ENCODE measurements around the gene CIAO1.

CIAO1 gene

DNA sequence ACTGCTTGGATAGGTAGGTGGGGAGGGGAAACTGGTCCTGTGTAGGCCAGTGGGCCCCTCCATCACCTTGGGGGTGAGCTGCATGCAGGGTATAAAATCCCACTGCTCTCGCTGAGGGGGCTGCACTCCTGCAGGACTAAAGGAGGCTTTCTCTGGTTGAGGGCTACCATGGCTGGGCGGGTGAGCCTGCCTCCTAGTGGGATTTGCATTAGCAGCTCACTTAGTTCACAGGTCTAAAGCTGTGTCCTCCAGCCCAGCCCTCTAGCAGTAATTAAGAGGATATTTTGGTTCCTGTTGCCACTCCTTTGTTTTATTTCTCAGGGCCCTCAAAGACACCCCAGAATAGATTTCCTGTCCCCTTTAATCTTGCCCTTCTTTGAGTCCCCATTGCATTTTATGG lies 24.8 kb upstream of the CIAO1 start:
- Mint-ChIP-seq H3K9me3 (no peaks in the 10 kb centered on the region), H3K4me1 (ENCODE audit: low read depth in 2 of 2) (peaks cover 19 to 21% of the 10 kb centered on the region in 2 donors), H3K4me3 (peak overlapping the region; percentile 48 to 70), H3K27ac (peak overlapping the region; percentile 95 to 98), H3K27me3 (no peaks in the 10 kb centered on the region), H3K36me3 (ENCODE audit: insufficient read depth) (peaks cover 3% of the 10 kb centered on the region)
- ATAC-seq (replicated peaks) (no peak), DNase-seq (no peak)

DNA sequence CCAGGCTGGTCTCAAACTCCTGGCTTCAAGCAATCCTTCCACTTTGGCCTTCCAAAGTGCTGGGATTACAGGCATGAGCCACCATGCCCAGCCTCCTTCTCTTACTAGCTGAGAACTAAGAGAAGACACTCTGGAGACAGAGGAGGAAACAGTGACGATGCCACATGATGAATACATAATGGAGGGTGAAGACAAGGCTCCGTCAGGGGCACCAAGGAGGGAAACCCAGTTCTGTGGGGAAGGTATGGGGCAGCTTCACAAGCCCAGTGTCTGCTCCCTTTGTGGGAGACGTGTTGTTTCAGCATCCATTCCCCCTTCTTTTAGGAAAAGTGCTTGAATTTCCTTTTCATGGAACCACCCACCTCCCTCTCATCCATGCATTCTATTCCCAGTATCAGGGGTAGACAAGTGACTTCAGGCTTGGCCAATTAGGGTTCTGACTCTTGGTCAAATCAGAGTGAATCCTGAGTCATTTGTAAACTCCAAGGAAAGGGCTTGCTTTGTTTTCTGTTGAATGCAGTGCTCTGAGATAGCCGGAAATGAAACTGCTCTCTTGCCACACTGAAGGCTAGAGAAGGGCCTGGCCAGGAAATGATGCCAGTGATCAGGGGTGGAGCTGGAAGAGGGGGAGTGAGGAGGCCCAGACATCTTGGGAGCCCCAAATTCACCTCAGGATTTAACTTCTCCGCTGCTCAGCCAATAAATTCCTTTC lies 24.0 kb upstream of the CIAO1 start:
- Mint-ChIP-seq H3K9me3 (no peaks in the 10 kb centered on the region), H3K27ac (peak overlapping the region; percentile 95 to 98), H3K27me3 (no peaks in the 10 kb centered on the region), H3K36me3 (ENCODE audit: insufficient read depth) (peaks cover 3% of the 10 kb centered on the region), H3K4me1 (ENCODE audit: low read depth in 2 of 2) (peaks cover 19 to 24% of the 10 kb centered on the region in 2 donors), H3K4me3 (peak overlapping the region; percentile 48 to 70)
- peak; percentile 94 for ATAC-seq (replicated peaks)
- peak; percentile 22 to 44 (median 38) for DNase-seq

DNA sequence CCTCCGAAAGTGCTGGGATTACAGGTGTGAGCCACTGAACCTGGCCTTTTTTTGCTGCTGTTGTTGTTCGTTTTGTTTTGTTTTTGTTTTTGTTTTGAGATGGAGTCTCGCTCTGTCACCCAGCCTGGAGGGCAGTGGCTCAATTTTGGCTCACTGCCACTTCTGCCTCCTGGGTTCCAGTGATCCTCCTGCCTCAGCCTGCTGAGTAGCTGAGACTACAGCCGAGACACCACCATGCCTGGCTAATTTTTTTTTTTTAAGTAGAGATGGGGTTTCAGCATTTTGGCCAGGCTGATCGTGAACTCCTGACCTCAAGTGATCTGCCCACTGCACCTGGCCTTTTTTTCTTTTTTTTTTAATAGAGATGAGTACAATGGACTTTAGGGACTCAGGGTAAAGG lies 22.2 kb upstream of the CIAO1 start:
- no peaks in the 10 kb centered on the region for H3K27me3 Mint-ChIP-seq
- no peak overlapping the region for H3K27ac Mint-ChIP-seq
- no peaks in the 10 kb centered on the region for H3K9me3 Mint-ChIP-seq
- peaks cover 3% of the 10 kb centered on the region for H3K36me3 Mint-ChIP-seq (ENCODE audit: insufficient read depth)
- ATAC-seq (replicated peaks) (no peak), DNase-seq (no peak)
- no peak overlapping the region for H3K4me3 Mint-ChIP-seq
- peaks cover 19 to 27% of the 10 kb centered on the region in 2 donors for H3K4me1 Mint-ChIP-seq (ENCODE audit: low read depth in 2 of 2)

DNA sequence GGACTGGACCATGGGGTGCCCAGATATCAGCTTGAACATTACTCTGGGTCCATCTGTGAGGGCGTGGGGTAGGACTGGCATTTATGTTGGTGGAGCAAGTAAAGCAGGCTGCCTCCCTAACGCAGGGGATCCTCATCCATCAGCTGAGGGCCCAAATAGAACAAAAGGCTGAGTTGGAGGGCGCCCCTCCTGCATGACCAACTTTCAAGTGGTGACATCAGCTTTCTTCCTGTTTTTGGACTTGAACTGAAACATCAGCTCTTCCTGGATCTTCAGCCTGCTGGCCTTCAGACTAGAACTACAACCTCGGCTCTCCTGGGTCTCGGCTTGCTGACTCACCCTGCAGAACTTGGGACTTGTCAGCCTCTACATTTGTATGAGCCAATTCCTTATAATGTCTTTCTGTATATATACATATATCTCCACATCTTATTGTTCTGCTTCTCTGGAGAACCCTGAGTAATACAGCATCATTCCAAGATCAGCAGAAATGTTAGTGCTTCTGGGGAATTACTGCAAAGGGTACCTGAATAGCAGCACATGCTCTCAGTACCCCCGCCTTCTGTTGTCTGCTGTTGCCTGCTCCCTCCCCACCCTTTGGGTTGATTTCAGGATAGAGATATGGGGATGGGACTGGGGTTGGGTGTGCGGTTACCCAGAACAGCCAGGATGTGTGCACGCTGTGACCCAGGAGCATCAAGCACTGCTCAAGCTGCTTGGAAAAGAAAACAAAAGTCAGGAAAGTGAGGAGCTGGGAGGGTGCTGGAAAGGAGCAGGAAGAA lies 20.2 kb upstream of the CIAO1 start:
- DNase-seq (no peak), ATAC-seq (replicated peaks) (no peak)
- Mint-ChIP-seq H3K4me3 (no peak overlapping the region), H3K36me3 (ENCODE audit: insufficient read depth) (peaks cover 8% of the 10 kb centered on the region), H3K27ac (peak overlapping the region; percentile 79 to 86), H3K9me3 (no peaks in the 10 kb centered on the region), H3K27me3 (no peaks in the 10 kb centered on the region), H3K4me1 (ENCODE audit: low read depth in 2 of 2) (peaks cover 26 to 34% of the 10 kb centered on the region in 2 donors)

DNA sequence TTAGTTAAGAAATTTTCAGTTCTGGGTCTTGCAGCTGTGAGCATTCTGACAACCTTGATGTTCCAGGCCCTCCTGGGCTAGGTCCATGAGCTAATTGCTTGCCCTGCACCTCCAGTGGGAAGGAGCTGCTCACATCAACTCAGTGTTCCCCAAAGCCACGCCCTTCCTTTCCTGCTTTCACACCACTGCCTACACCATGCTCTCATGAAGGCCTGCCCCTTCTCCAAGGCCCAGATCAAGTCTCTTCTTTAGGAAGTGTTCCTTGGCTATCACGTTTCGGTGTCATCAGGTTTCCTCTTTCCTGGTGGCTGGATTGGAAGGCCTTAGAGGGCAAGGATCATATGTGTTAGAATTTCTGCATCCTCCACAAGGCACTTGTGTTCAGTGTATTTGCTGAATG lies 19.0 kb upstream of the CIAO1 start:
- Mint-ChIP-seq H3K36me3 (ENCODE audit: insufficient read depth) (peaks cover 13% of the 10 kb centered on the region), H3K4me3 (no peak overlapping the region), H3K9me3 (no peaks in the 10 kb centered on the region), H3K4me1 (ENCODE audit: low read depth in 2 of 2) (peaks cover 18 to 27% of the 10 kb centered on the region in 2 donors), H3K27ac (peak overlapping the region; percentile 79 to 86), H3K27me3 (no peaks in the 10 kb centered on the region)
- no peak for ATAC-seq (replicated peaks)
- DNase-seq, result no peak

DNA sequence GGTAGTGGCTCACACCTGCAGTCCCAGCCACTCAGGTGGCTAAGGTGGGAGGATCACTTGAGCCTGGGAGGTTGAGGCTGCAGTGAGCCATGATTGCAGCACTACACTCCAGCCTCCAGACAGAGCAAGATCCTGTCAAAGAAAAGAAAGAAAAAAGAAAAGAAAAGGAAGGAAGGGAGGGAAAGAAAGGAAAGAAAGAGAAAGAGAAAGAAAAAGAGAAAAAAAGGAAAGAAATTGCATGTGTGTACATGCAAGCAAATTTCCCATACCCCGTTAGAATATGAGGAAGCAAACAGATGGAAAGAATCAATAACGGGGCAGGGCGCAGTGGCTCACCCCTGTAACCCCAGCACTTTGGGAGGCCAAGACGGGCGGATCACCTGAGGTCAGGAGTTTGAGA lies 18.1 kb upstream of the CIAO1 start:
- Mint-ChIP-seq H3K27me3 (no peaks in the 10 kb centered on the region), H3K4me3 (no peak overlapping the region), H3K4me1 (ENCODE audit: low read depth in 2 of 2) (peaks cover 11 to 20% of the 10 kb centered on the region in 2 donors), H3K36me3 (ENCODE audit: insufficient read depth) (peaks cover 22% of the 10 kb centered on the region), H3K27ac (peak overlapping the region; percentile 79 to 86), H3K9me3 (no peaks in the 10 kb centered on the region)
- ATAC-seq (replicated peaks) (no peak), DNase-seq (no peak)

DNA sequence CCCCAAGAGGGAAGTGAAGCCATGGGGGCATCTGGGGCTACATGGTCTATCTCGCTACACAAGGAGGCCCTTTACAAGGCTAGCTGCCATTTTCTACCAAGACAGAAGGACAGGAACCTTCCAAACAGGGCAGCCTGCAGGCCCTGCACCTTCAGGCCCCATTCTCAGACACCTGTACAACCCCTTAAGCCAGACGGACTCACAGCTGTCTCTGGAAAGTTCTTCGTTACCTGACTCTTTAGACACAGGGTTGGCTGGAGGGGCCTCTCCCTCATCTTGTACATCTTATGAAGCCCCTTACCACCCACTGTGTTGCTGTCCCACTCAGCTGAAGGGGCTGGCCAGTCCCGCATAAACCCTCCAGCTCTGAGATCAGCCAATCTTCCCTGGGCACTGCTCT lies 17.4 kb upstream of the CIAO1 start:
- Mint-ChIP-seq H3K27me3 (no peaks in the 10 kb centered on the region), H3K4me3 (no peak overlapping the region), H3K27ac (peak overlapping the region in 1 of 2 donors; percentile 75), H3K36me3 (ENCODE audit: insufficient read depth) (peaks cover 29% of the 10 kb centered on the region), H3K4me1 (ENCODE audit: low read depth in 2 of 2) (peaks cover 11 to 20% of the 10 kb centered on the region in 2 donors), H3K9me3 (no peaks in the 10 kb centered on the region)
- ATAC-seq (replicated peaks), result no peak
- no peak for DNase-seq

DNA sequence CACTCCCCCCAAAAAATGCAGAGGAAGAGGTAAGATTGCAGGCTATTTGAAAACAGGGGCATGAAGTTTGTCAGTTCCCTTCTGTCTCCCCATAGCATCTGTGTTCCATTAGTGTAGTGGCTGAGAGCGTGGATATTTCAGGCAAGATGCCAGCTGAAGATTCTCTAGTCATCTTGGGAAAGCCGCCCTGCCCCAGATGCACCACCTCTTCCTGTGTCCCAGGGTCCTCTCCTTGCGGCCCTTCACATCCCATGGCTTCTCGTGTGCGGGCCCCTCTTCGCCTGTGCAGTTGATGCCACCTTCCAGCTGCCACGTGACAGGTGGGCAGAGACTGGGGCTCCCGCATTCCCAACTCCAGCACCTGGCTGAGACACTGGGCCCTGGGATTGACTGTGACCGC lies 16.4 kb upstream of the CIAO1 start:
- ATAC-seq (replicated peaks), result no peak
- Mint-ChIP-seq H3K27ac (peak overlapping the region; percentile 24 to 75), H3K36me3 (ENCODE audit: insufficient read depth) (peaks cover 38% of the 10 kb centered on the region), H3K9me3 (no peaks in the 10 kb centered on the region), H3K27me3 (no peaks in the 10 kb centered on the region), H3K4me3 (no peak overlapping the region), H3K4me1 (ENCODE audit: low read depth in 2 of 2) (peaks cover 11 to 20% of the 10 kb centered on the region in 2 donors)
- DNase-seq, result no peak

DNA sequence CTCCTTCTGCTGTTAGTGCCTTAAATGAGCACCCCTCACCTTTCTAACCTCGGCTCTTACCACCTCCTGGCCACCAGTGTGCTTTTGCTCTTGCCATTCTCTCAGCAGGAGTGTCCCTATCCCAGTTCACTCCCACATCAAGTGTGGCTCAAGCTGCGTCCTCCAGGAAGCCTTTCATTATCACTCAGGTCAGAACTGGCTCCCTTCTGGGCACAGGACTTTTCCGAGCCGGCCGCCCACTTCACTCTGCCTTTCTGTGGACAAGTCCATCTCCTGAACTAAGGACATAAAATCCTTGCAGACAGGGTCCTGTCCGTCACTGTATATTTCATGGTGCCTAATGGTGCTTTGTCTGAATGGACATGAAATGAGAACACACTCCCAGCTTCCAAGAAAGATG lies 15.8 kb upstream of the CIAO1 start:
- DNase-seq, result no peak
- H3K27ac Mint-ChIP-seq, result peak overlapping the region; percentile 24 to 75
- no peaks in the 10 kb centered on the region for H3K27me3 Mint-ChIP-seq
- H3K9me3 Mint-ChIP-seq, result no peaks in the 10 kb centered on the region
- peaks cover 43% of the 10 kb centered on the region for H3K36me3 Mint-ChIP-seq (ENCODE audit: insufficient read depth)
- ATAC-seq (replicated peaks), result no peak
- H3K4me1 Mint-ChIP-seq (ENCODE audit: low read depth in 2 of 2), result peaks cover 12 to 20% of the 10 kb centered on the region in 2 donors
- H3K4me3 Mint-ChIP-seq, result no peak overlapping the region

DNA sequence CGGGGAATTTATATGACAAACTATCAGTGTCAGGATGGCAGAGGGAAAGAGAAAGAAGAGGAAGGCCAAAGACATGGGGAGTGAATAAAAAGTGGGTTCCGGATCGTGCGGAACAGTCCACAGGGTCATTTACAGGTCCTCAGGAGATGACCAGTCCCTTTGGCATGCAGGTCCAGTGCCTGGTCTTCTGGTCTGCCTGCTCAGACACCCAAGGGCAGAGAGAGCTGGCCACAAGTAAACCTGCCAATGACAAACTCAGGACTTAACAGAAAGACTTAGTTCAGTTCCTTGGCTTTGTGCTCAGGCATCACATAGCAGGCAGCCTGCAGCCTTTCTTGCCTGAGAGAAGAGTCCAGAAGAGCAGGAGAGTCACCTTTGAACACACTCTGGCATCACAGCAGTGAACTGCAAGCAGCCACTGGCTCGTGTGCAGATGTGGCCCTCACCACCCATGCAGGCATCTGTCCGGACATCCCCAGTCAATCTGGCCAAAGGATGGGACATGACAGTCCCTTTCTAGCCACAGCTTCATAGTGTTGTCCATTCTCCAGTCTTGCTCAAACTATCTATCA lies 14.2 kb upstream of the CIAO1 start:
- peaks cover 14 to 17% of the 10 kb centered on the region in 2 donors for H3K4me1 Mint-ChIP-seq (ENCODE audit: low read depth in 2 of 2)
- H3K27me3 Mint-ChIP-seq, result no peaks in the 10 kb centered on the region
- no peaks in the 10 kb centered on the region for H3K9me3 Mint-ChIP-seq
- ATAC-seq (replicated peaks) (no peak), DNase-seq (no peak)
- peaks cover 59% of the 10 kb centered on the region for H3K36me3 Mint-ChIP-seq (ENCODE audit: insufficient read depth)
- H3K4me3 Mint-ChIP-seq, result no peak overlapping the region
- peak overlapping the region; percentile 52 to 57 for H3K27ac Mint-ChIP-seq

DNA sequence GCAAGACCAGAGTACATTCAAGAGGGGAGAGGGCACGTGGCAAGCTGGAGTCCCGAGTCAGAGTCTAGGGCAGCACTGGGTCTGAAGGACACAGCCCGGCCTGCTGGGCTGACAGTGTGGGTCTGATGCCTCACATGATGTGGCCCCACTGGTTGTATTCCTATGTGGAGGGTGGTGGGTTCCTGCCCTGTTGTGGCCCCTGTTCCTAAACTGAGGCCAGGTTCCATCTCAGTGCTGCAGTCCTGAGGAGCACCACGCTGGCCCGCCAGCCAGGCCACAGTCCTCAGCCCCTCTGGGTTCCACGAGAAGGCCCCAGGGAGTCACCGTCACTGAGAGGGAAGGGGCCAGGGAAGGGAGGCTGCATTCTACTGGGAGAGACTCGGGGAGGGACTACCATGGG lies 13.5 kb upstream of the CIAO1 start:
- no peak for DNase-seq
- Mint-ChIP-seq H3K4me1 (ENCODE audit: low read depth in 2 of 2) (peaks cover 13 to 15% of the 10 kb centered on the region in 2 donors), H3K27ac (peak overlapping the region; percentile 35 to 57), H3K9me3 (no peaks in the 10 kb centered on the region), H3K4me3 (no peak overlapping the region), H3K27me3 (no peaks in the 10 kb centered on the region), H3K36me3 (ENCODE audit: insufficient read depth) (peaks cover 63% of the 10 kb centered on the region)
- ATAC-seq (replicated peaks), result no peak

DNA sequence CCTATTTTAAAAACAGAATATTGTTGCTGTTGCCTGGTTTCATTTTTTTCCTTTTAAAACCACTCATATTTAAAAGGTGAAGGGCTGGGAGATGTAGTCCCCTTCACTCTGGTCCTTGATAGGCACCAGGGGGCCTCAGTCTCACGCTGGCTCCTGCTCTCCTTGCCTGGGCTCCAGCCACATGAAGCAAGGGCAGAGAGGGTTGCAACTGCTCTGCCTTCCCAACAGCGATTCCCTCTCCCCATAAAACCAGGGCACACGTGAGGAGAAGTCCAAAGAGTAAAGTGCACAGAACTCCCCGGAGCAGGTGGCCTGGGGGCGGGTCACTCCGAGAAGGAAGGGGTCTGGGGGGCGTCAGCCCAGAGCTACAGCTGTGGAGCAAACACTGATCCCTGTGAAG lies 13.0 kb upstream of the CIAO1 start:
- no peak for DNase-seq
- no peak for ATAC-seq (replicated peaks)
- Mint-ChIP-seq H3K27me3 (no peaks in the 10 kb centered on the region), H3K36me3 (ENCODE audit: insufficient read depth) (peaks cover 66% of the 10 kb centered on the region), H3K4me1 (ENCODE audit: low read depth in 2 of 2) (peaks cover 13 to 19% of the 10 kb centered on the region in 2 donors), H3K9me3 (no peaks in the 10 kb centered on the region), H3K27ac (peak overlapping the region; percentile 54 to 57), H3K4me3 (no peak overlapping the region)

DNA sequence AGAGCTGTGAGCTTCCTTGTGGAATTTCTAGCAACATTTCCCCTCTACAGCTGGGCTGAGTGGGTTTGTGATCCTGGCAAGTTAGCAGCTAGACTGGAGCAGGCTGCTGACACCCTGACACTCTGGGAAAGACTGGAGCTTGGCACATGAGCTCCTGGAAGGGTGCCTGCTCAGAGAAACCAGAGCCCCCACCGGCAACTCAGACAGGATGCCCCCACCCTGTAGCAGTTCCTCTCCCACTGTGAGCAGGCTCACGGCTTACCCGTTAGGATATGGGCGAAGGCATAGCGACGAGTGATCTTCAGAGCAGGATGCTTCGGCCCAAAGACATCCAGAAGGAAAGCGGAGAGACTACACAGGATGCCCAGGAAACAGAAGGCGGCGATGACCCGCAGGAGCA lies 11.5 kb upstream of the CIAO1 start:
- DNase-seq (no peak), ATAC-seq (replicated peaks) (no peak)
- Mint-ChIP-seq H3K27ac (peak overlapping the region in 1 of 2 donors; percentile 4), H3K4me1 (ENCODE audit: low read depth in 2 of 2) (peaks cover 14 to 26% of the 10 kb centered on the region in 2 donors), H3K4me3 (no peak overlapping the region), H3K9me3 (no peaks in the 10 kb centered on the region), H3K36me3 (ENCODE audit: insufficient read depth) (peaks cover 70% of the 10 kb centered on the region), H3K27me3 (no peaks in the 10 kb centered on the region)
